Stimulated activated CD8-positive, alpha-beta memory T cell treated with anti-CD3 and anti-CD28 coated beads, Interleukin-15, amount 100 ng/mL, for 1 hour (primary cell): Measurements from ENCODE around the gene BMPER.

ENCODE experiments used
- DNase-seq: peaks from one replicate; pipeline ENCODE4 v3.0.0-alpha.2; 2020; ENCODE audit warnings: low read depth

Gene BMPER

GRCh38 chr7:33888166-33888565, 17.2 kb upstream of the BMPER start:
- no peak for DNase-seq

- DNase-seq: no peak
These were observed 12.4 kb upstream of the BMPER start for GRCh38 chr7:33892945-33893344.

GRCh38 chr7:33893377-33893776, 12.0 kb upstream of the BMPER start:
- no peak for DNase-seq

- DNase-seq: peak; percentile 53
These were observed 10.1 kb upstream of the BMPER start for GRCh38 chr7:33895025-33895804.

GRCh38 chr7:33900501-33900900, 4.8 kb upstream of the BMPER start:
- no peak for DNase-seq

GRCh38 chr7:33901199-33901598, 4.1 kb upstream of the BMPER start:
- DNase-seq: no peak

GRCh38 chr7:33901847-33902246, 3.5 kb upstream of the BMPER start:
- no peak for DNase-seq

GRCh38 chr7:33902746-33903145, 2.6 kb upstream of the BMPER start:
- DNase-seq: no peak

- DNase-seq: no peak
These were observed 1.3 kb upstream of the BMPER start for GRCh38 chr7:33903791-33904680.

- no peak for DNase-seq
These were observed 504 bp upstream of the BMPER start for GRCh38 chr7:33904681-33905388.

- DNase-seq: no peak
These were observed 1.4 kb downstream of the BMPER start for GRCh38 chr7:33906697-33907096.

- no peak for DNase-seq
These were observed 2.3 kb downstream of the BMPER start for GRCh38 chr7:33907625-33908024.

- no peak for DNase-seq
These were observed 4.0 kb downstream of the BMPER start for GRCh38 chr7:33909318-33909717.

- no peak for DNase-seq
These were observed 4.4 kb downstream of the BMPER start for GRCh38 chr7:33909755-33910154.

- no peak for DNase-seq
These were observed 5.4 kb downstream of the BMPER start for GRCh38 chr7:33910756-33911155.

- DNase-seq: no peak
These were observed 11.2 kb downstream of the BMPER start for GRCh38 chr7:33916357-33917081.

GRCh38 chr7:33917661-33918060, 12.3 kb downstream of the BMPER start:
- no peak for DNase-seq

GRCh38 chr7:33918438-33919143, 13.3 kb downstream of the BMPER start:
- DNase-seq: no peak

- no peak for DNase-seq
These were observed 14.1 kb downstream of the BMPER start for GRCh38 chr7:33919449-33919848.

- DNase-seq: no peak
These were observed 16.0 kb downstream of the BMPER start for GRCh38 chr7:33921216-33921938.

- no peak for DNase-seq
These were observed 17.5 kb downstream of the BMPER start for GRCh38 chr7:33922820-33923219.
